ENCODE measurements around the gene HMX2. TPM values are rescaled to one million over a fixed set of nuclear protein-coding genes. Genes with fewer than 3 reads are reported as not detected.

The HMX2 gene
- under 1 TPM in 3 of 4 donors, not detected in 1; 0.27 to 0.55 (median 0.36) TPM for total RNA-seq
- under 1 TPM in 1 of 3 donors, not detected in 2; 0.36 TPM for polyA plus RNA-seq

GRCh38 chr10:123147635-123148413 lies at the start of gene HMX2:
HMX2 (plus strand) TSS chr10:123148136; CDS start chr10:123148379, 243 bp downstream.
- TF ChIP-seq CTCF (IDR thresholded peaks at IDR 0.05) = no peak
- TF ChIP-seq POLR2A (IDR thresholded peaks at IDR 0.05) = no peak
- TF ChIP-seq POLR2AphosphoS5 (IDR thresholded peaks at IDR 0.05) = no peak
- intact Hi-C loops (cut with DNase I) = no loop called here
- WGBS, 2 donors = 2 to 4% methylated on average over 64 of the region's 64 CpGs
- H3K27me3 ChIP-seq = peaks cover 82 to 100% (median 99%) of the 10 kb centered on the region in 3 donors
- H3K9me3 ChIP-seq = no peaks in the 10 kb centered on the region
- no peak within 1 kb of the TSS for H3K4me3 ChIP-seq
- H3K27ac ChIP-seq = no peak within 1 kb of the TSS
- no peaks in the 10 kb centered on the region for H3K36me3 ChIP-seq
- no peak for DNase-seq
- peaks cover 0 to 55% (median 46%) of the 10 kb centered on the region in 4 donors for H3K4me1 ChIP-seq

GRCh38 chr10:123100030-123100762 lies 47.7 kb upstream of the HMX2 start:
- no peak overlapping the region for H3K4me3 ChIP-seq
- no peaks in the 10 kb centered on the region for H3K27me3 ChIP-seq
- no peak overlapping the region for H3K27ac ChIP-seq
- intact Hi-C loops (cut with DNase I) = no loop called here
- no peaks in the 10 kb centered on the region for H3K36me3 ChIP-seq
- no peaks in the 10 kb centered on the region for H3K9me3 ChIP-seq
- H3K4me1 ChIP-seq = no peaks in the 10 kb centered on the region
- no peak for DNase-seq
- TF ChIP-seq POLR2A (IDR thresholded peaks at IDR 0.05) = no peak
- TF ChIP-seq CTCF (IDR thresholded peaks at IDR 0.05) = no peak
- TF ChIP-seq EP300 (IDR thresholded peaks at IDR 0.05) = no peak
- no peak for TF ChIP-seq POLR2AphosphoS5 (IDR thresholded peaks at IDR 0.05)
- WGBS, 2 donors = 75 to 87% methylated on average over 7 of the region's 7 CpGs

GRCh38 chr10:123101872-123102271 lies 46.1 kb upstream of the HMX2 start:
- Histone ChIP-seq H3K27me3 (no peaks in the 10 kb centered on the region), H3K36me3 (no peaks in the 10 kb centered on the region), H3K4me1 (no peaks in the 10 kb centered on the region), H3K4me3 (no peak overlapping the region), H3K27ac (no peak overlapping the region), H3K9me3 (no peaks in the 10 kb centered on the region)
- TF ChIP-seq POLR2A (IDR thresholded peaks at IDR 0.05) (no peak), POLR2AphosphoS5 (IDR thresholded peaks at IDR 0.05) (no peak), EP300 (IDR thresholded peaks at IDR 0.05) (no peak), CTCF (IDR thresholded peaks at IDR 0.05) (no peak)
- 15 to 61% methylated on average over 9 of the region's 9 CpGs for WGBS, 2 donors
- intact Hi-C loops (cut with DNase I) = no loop called here
- no peak for DNase-seq

GRCh38 chr10:123102673-123103072 lies 45.3 kb upstream of the HMX2 start:
- WGBS, 2 donors = 56 to 76% methylated on average over 2 of the region's 2 CpGs
- no peak overlapping the region for H3K4me3 ChIP-seq
- H3K9me3 ChIP-seq = no peaks in the 10 kb centered on the region
- no peaks in the 10 kb centered on the region for H3K4me1 ChIP-seq
- intact Hi-C loops (cut with DNase I) = no loop called here
- H3K36me3 ChIP-seq = no peaks in the 10 kb centered on the region
- no peak overlapping the region for H3K27ac ChIP-seq
- TF ChIP-seq CTCF (IDR thresholded peaks at IDR 0.05) (no peak), POLR2A (IDR thresholded peaks at IDR 0.05) (no peak)
- DNase-seq = no peak
- H3K27me3 ChIP-seq = no peaks in the 10 kb centered on the region
